ENCODE results near the gene NR2C2AP. TPM values are rescaled to one million over a fixed set of nuclear protein-coding genes. Genes with fewer than 3 reads are reported as not detected.

NR2C2AP gene
- total RNA-seq, 1 experiment from 2014 or later = 45.3 TPM

DNA sequence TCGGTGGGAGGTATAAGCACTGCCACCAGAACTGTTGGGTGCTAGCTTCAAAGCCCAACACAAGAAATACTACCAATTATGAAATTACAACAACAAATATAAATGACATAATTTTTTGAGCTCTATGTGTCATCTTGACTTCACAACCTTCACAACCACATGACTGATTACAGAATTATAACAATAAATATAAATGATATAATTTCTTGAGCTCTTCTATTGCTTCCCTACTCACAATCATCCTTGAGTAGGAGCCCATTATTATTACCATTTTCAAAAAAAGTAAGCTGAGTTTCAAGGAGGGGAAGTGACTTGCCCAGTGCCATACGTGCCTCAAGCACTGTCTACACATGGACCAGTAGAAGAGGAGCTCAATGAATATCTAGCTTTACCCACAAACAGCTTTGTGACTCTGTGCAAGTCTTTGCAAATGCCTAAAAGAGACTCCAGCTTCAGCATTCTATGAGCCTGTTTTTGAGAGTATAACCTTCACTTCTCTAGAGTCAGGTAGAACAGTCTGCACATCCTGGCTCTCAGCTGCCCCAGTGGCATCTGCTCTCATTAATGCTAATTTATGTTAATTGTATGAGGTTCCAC lies 31.1 kb upstream of the NR2C2AP start:
- BruUV-seq (replicated peaks) = no TSS peak
- H3K4me3 ChIP-seq (ENCODE audit: low read depth, low read length, poor library complexity, severe bottlenecking) = no peak overlapping the region
- peaks cover 11% of the 10 kb centered on the region for H3K9me3 ChIP-seq (ENCODE audit: low read depth, low read length, poor library complexity, severe bottlenecking)
- DNase-seq (ENCODE audit: low spot score) = no peak
- H3K36me3 ChIP-seq (ENCODE audit: insufficient read depth, low read length, poor library complexity, severe bottlenecking) = no peaks in the 10 kb centered on the region
- H3K4me1 ChIP-seq (ENCODE audit: insufficient read depth, low read length, poor library complexity, severe bottlenecking) = no peaks in the 10 kb centered on the region
- ChIA-PET CTCF (interaction anchor here (1.3 kb wide), 1 partner anchor 9 kb away, joined by 3 read pairs; no protein-coding TSS in a partner anchor), POLR2A (ENCODE audit: low non-redundant PET) (no interaction called here)
- TF ChIP-seq CTCF (conservative IDR thresholded peaks at IDR 0.05; ENCODE audit: low read depth, low read length) = no peak
- TF ChIP-seq EZH2 (IDR thresholded peaks at IDR 0.05; ENCODE audit: borderline replicate concordance, low read depth, low read length, poor library complexity, severe bottlenecking) = no peak
- H3K27me3 ChIP-seq (replicated peaks; ENCODE audit: insufficient read depth, low read depth, low read length, poor library complexity) = peaks cover 11% of the 10 kb centered on the region
- no peak overlapping the region for H3K27ac ChIP-seq (ENCODE audit: low read depth, low read length, poor library complexity, severe bottlenecking)
- intact Hi-C loops (cut with micrococcal nuclease; ENCODE audit: unreplicated experiment) = no loop called here

- H3K27ac ChIP-seq (ENCODE audit: low read depth, low read length, poor library complexity, severe bottlenecking) = no peak overlapping the region
- no peak for DNase-seq (ENCODE audit: low spot score)
- intact Hi-C loops (cut with micrococcal nuclease; ENCODE audit: unreplicated experiment) = no loop called here
- peaks cover 11% of the 10 kb centered on the region for H3K9me3 ChIP-seq (ENCODE audit: low read depth, low read length, poor library complexity, severe bottlenecking)
- H3K27me3 ChIP-seq (replicated peaks; ENCODE audit: insufficient read depth, low read depth, low read length, poor library complexity) = peaks cover 21% of the 10 kb centered on the region
- CTCF ChIA-PET = no interaction called here
- H3K4me3 ChIP-seq (ENCODE audit: low read depth, low read length, poor library complexity, severe bottlenecking) = no peak overlapping the region
- no peaks in the 10 kb centered on the region for H3K4me1 ChIP-seq (ENCODE audit: insufficient read depth, low read length, poor library complexity, severe bottlenecking)
- POLR2A ChIA-PET (ENCODE audit: low non-redundant PET) = no interaction called here
- H3K36me3 ChIP-seq (ENCODE audit: insufficient read depth, low read length, poor library complexity, severe bottlenecking) = no peaks in the 10 kb centered on the region
- no TSS peak for BruUV-seq (replicated peaks)
- TF ChIP-seq EZH2 (IDR thresholded peaks at IDR 0.05; ENCODE audit: borderline replicate concordance, low read depth, low read length, poor library complexity, severe bottlenecking) (no peak), CTCF (conservative IDR thresholded peaks at IDR 0.05; ENCODE audit: low read depth, low read length) (no peak)
Observed at GRCh38 chr19:19232261-19232721, 29.1 kb upstream of the NR2C2AP start.

GRCh38 chr19:19230999-19231398 lies 27.8 kb upstream of the NR2C2AP start:
- POLR2A ChIA-PET (ENCODE audit: low non-redundant PET) = no interaction called here
- no peaks in the 10 kb centered on the region for H3K36me3 ChIP-seq (ENCODE audit: insufficient read depth, low read length, poor library complexity, severe bottlenecking)
- intact Hi-C loops (cut with micrococcal nuclease; ENCODE audit: unreplicated experiment) = no loop called here
- H3K4me3 ChIP-seq (ENCODE audit: low read depth, low read length, poor library complexity, severe bottlenecking) = no peak overlapping the region
- H3K27me3 ChIP-seq (replicated peaks; ENCODE audit: insufficient read depth, low read depth, low read length, poor library complexity) = peaks cover 21% of the 10 kb centered on the region
- CTCF ChIA-PET = no interaction called here
- no TSS peak for BruUV-seq (replicated peaks)
- H3K27ac ChIP-seq (ENCODE audit: low read depth, low read length, poor library complexity, severe bottlenecking) = no peak overlapping the region
- TF ChIP-seq CTCF (conservative IDR thresholded peaks at IDR 0.05; ENCODE audit: low read depth, low read length) (no peak), EZH2 (IDR thresholded peaks at IDR 0.05; ENCODE audit: borderline replicate concordance, low read depth, low read length, poor library complexity, severe bottlenecking) (no peak)
- no peak for DNase-seq (ENCODE audit: low spot score)
- no peaks in the 10 kb centered on the region for H3K4me1 ChIP-seq (ENCODE audit: insufficient read depth, low read length, poor library complexity, severe bottlenecking)
- H3K9me3 ChIP-seq (ENCODE audit: low read depth, low read length, poor library complexity, severe bottlenecking) = peaks cover 11% of the 10 kb centered on the region
